Measurements from ENCODE around the gene GTF2IRD1.

The GTF2IRD1 gene

GRCh38 chr7:74570533-74571156 is 116.9 kb downstream of the GTF2IRD1 start:
- DNase-seq = no peak

GRCh38 chr7:74572301-74572979 is 118.7 kb downstream of the GTF2IRD1 start:
- DNase-seq = no peak

- no peak for DNase-seq
These were observed 119.8 kb downstream of the GTF2IRD1 start for GRCh38 chr7:74573512-74573911.

- DNase-seq = no peak
These were observed 121.5 kb downstream of the GTF2IRD1 start for GRCh38 chr7:74575083-74575784.

GRCh38 chr7:74575811-74576210 is 122.1 kb downstream of the GTF2IRD1 start:
- no peak for DNase-seq

- DNase-seq = no peak
These were observed 126.3 kb downstream of the GTF2IRD1 start for GRCh38 chr7:74579800-74580685.

GRCh38 chr7:74581916-74582440 is 128.3 kb downstream of the GTF2IRD1 start:
- no peak for DNase-seq

GRCh38 chr7:74582447-74583039 is 128.8 kb downstream of the GTF2IRD1 start:
- no peak for DNase-seq

- DNase-seq = no peak
These were observed 129.9 kb downstream of the GTF2IRD1 start for GRCh38 chr7:74583630-74584029.

GRCh38 chr7:74584160-74584954 is 130.7 kb downstream of the GTF2IRD1 start:
- DNase-seq = no peak

- DNase-seq = no peak
These were observed 132.1 kb downstream of the GTF2IRD1 start for GRCh38 chr7:74585844-74586243.

GRCh38 chr7:74586258-74587175 is 132.8 kb downstream of the GTF2IRD1 start:
- no peak for DNase-seq

- DNase-seq = no peak
These were observed 133.9 kb downstream of the GTF2IRD1 start for GRCh38 chr7:74587435-74588126.

- DNase-seq = no peak
These were observed 137.1 kb downstream of the GTF2IRD1 start for GRCh38 chr7:74590813-74591212.

- DNase-seq = no peak
These were observed 144.9 kb downstream of the GTF2IRD1 start for GRCh38 chr7:74598558-74598957.

- no peak for DNase-seq
These were observed 145.5 kb downstream of the GTF2IRD1 start for GRCh38 chr7:74599244-74599643.

GRCh38 chr7:74604326-74605020 is 150.8 kb downstream of the GTF2IRD1 start:
- no peak for DNase-seq

- peak; percentile 18 for DNase-seq
These were observed 152.6 kb downstream of the GTF2IRD1 start for GRCh38 chr7:74606101-74606908.

Data from CD4-positive, alpha-beta T cell treated with Interferon gamma for 1 hour (primary cell).